Transverse colon (tissue), 4 donors: ENCODE measurements around the gene PTPRE. TPM values are rescaled to one million over a fixed set of nuclear protein-coding genes. Genes with fewer than 3 reads are reported as not detected.

Experiments used
- DNase-seq: peaks from one replicate; pipeline ENCODE4 v3.0.0-alpha.2; 2019
- H3K27ac ChIP-seq, 4 donors: fragments of 200-600 bp; sonication (generic); 2 replicates each; pipeline ENCODE4 v1.5.1; 2016 to 2018; ENCODE audit warnings: inconsistent platforms in 4 of 4
- H3K27me3 ChIP-seq: fragments of 200-600 bp; sonication (generic); 2 replicates; pipeline ENCODE4 v1.5.1; 2017; ENCODE audit warnings: inconsistent platforms
- H3K36me3 ChIP-seq, 4 donors: fragments of 200-600 bp; sonication (generic); 2 replicates each; pipeline ENCODE4 v1.5.1; 2017 to 2019; ENCODE audit warnings: inconsistent platforms in 4 of 4
- H3K4me1 ChIP-seq, 4 donors: fragments of 200-600 bp; sonication (generic); 2 replicates each; pipeline ENCODE4 v1.5.1; 2017 to 2020; ENCODE audit warnings: inconsistent platforms in 4 of 4
- H3K4me3 ChIP-seq, 4 donors: fragments of 200-600 bp; sonication (generic); 1 replicate in 1 of 4; 2 replicates in 3 of 4; pipeline versions ENCODE4 v1.5.1 to v1.6.1; 2017 to 2019; ENCODE audit warnings: inconsistent platforms in 4 of 4
- H3K9me3 ChIP-seq, 2 donors: fragments of 200-600 bp; sonication (generic); 2 replicates each; pipeline ENCODE4 v1.5.1; 2017 to 2019; ENCODE audit warnings: inconsistent platforms in 2 of 2
- CTCF ChIP-seq, 5 experiments: fragments of 200-600 bp in 3 of 5; fragments of 450-650 bp in 2 of 5; sonication (generic) in 3 of 5; IDR thresholded peaks; 1 replicate in 2 of 5; 2 replicates in 3 of 5; pipeline ENCODE4 v1.5.1; 2016 to 2017; ENCODE audit warnings: antibody characterized with exemption in 5 of 5, inconsistent platforms in 3 of 5, mild to moderate bottlenecking in 2 of 5, moderate library complexity in 1 of 5
- EP300 ChIP-seq: sonication (generic); formaldehyde crosslinking; IDR thresholded peaks from one replicate; pipeline ENCODE4 v1.6.1; 2017; ENCODE audit warnings: antibody characterized with exemption, low read depth
- POLR2A ChIP-seq: fragments of 450-650 bp; IDR thresholded peaks from one replicate; pipeline ENCODE4 v1.6.1; 2016; ENCODE audit warnings: antibody characterized with exemption, mild to moderate bottlenecking, moderate library complexity
- POLR2AphosphoS5 ChIP-seq, 3 donors: sonication (generic); formaldehyde crosslinking; IDR thresholded peaks; one replicate each; pipeline ENCODE4 v1.6.1; 2016; ENCODE audit warnings: antibody characterized with exemption in 3 of 3
- WGBS, 2 donors: methylation state at CpG; one replicate each; pipeline ENCODE4 v1.1.5; 2018; ENCODE audit warnings: low coverage in 1 of 2; 5-methylcytosine and 5-hydroxymethylcytosine counted together
- in situ Hi-C, 4 donors: fragments of 200-750 bp; cut with MboI; loops; one replicate each; pipeline versions ENCODE4 v1.15.0 to v1.15.1; 2017; ENCODE audit warnings: low sequenced_read_pairs in 3 of 4, low pct_ligation_motif_present in 1 of 4, low pct_unique_long_range_greater_than_20kb in 1 of 4
- intact Hi-C: fragments of 100-400 bp; cut with DNase I; formaldehyde crosslinking; loops from one replicate; pipeline ENCODE4 v1.15.1; 2023; ENCODE audit warnings: low total_unique reads
- total RNA-seq, 4 donors: library from RNA; depleted of rRNA; stranded (reverse); fragments of >200 nt; gene quantifications; one replicate each; pipeline ENCODE4 v1.1.0, GENCODE V29; 2016

Gene PTPRE
- total RNA-seq, 4 donors from 2014 or later, result 25.7 to 43.6 (median 26.7) TPM

- no peak overlapping the region for H3K4me3 ChIP-seq
- in situ Hi-C loops (no loop called here), intact Hi-C loops (no loop called here)
- TF ChIP-seq EP300 (no peak), POLR2A (no peak), CTCF (IDR thresholded peaks at IDR 0.05) (no peak), POLR2AphosphoS5 (IDR thresholded peaks at IDR 0.05) (no peak)
- H3K9me3 ChIP-seq, result no peaks in the 10 kb centered on the region
- WGBS, 2 donors, result 64 to 76% methylated on average over 1 to 6 of the region's 6 CpGs
- H3K27ac ChIP-seq, result peak overlapping the region in 1 of 4 donors; percentile 9
- no peaks in the 10 kb centered on the region for H3K36me3 ChIP-seq
- DNase-seq, result no peak
- H3K4me1 ChIP-seq, result peaks cover 0 to 28% (median 0%) of the 10 kb centered on the region in 4 donors
- H3K27me3 ChIP-seq, result no peaks in the 10 kb centered on the region
Observed at GRCh38 chr10:127925471-127926207, 18.7 kb downstream of the PTPRE start.

GRCh38 chr10:127926455-127926854, 19.6 kb downstream of the PTPRE start:
- H3K4me3 ChIP-seq, result no peak overlapping the region
- H3K27ac ChIP-seq, result peak overlapping the region in 1 of 4 donors; percentile 26
- in situ Hi-C loops, result no loop called here
- no peaks in the 10 kb centered on the region for H3K9me3 ChIP-seq
- TF ChIP-seq POLR2A, result no peak
- no peak for TF ChIP-seq CTCF (IDR thresholded peaks at IDR 0.05)
- TF ChIP-seq POLR2AphosphoS5 (IDR thresholded peaks at IDR 0.05), result no peak
- intact Hi-C loops, result no loop called here
- H3K27me3 ChIP-seq, result no peaks in the 10 kb centered on the region
- WGBS, 2 donors, result 81 to 87% methylated on average over 3 to 8 of the region's 8 CpGs
- no peaks in the 10 kb centered on the region for H3K36me3 ChIP-seq
- H3K4me1 ChIP-seq, result peaks cover 0 to 23% (median 0%) of the 10 kb centered on the region in 4 donors
- DNase-seq, result no peak

- intact Hi-C loops, result no loop called here
- WGBS, 2 donors, result 58 to 63% methylated on average over 8 to 10 of the region's 10 CpGs
- no peaks in the 10 kb centered on the region for H3K9me3 ChIP-seq
- no peak overlapping the region for H3K4me3 ChIP-seq
- in situ Hi-C loops, result no loop called here
- H3K27ac ChIP-seq, result peak overlapping the region in 3 of 4 donors; percentile 5 to 17 (median 11)
- TF ChIP-seq CTCF (IDR thresholded peaks at IDR 0.05) (no peak), POLR2AphosphoS5 (IDR thresholded peaks at IDR 0.05) (peak in 1 of 3 donors; percentile 22), EP300 (no peak)
- H3K36me3 ChIP-seq, result no peaks in the 10 kb centered on the region
- H3K27me3 ChIP-seq, result no peaks in the 10 kb centered on the region
- DNase-seq, result no peak
- peaks cover 0 to 10% (median 0%) of the 10 kb centered on the region in 4 donors for H3K4me1 ChIP-seq
Observed at GRCh38 chr10:127928021-127928806, 21.3 kb downstream of the PTPRE start.

- in situ Hi-C loops, result no loop called here
- DNase-seq, result no peak
- WGBS, 2 donors, result 87 to 94% methylated on average over 8 to 15 of the region's 15 CpGs
- H3K27ac ChIP-seq, result no peak overlapping the region
- no peaks in the 10 kb centered on the region for H3K36me3 ChIP-seq
- no peaks in the 10 kb centered on the region for H3K27me3 ChIP-seq
- H3K4me1 ChIP-seq, result no peaks in the 10 kb centered on the region
- intact Hi-C loops, result no loop called here
- H3K9me3 ChIP-seq, result no peaks in the 10 kb centered on the region
- TF ChIP-seq POLR2A (no peak), EP300 (no peak), POLR2AphosphoS5 (IDR thresholded peaks at IDR 0.05) (no peak), CTCF (IDR thresholded peaks at IDR 0.05) (no peak)
- H3K4me3 ChIP-seq, result no peak overlapping the region
Observed at GRCh38 chr10:127932521-127933270, 25.8 kb downstream of the PTPRE start.
